H9 (cell line): ENCODE data around the gene CWC25. TPM values are rescaled to one million over a fixed set of nuclear protein-coding genes. Genes with fewer than 3 reads are reported as not detected.

Source experiments
- DNase-seq: peaks from one replicate; pipeline ENCODE4 v3.0.0-alpha.2; 2017
- H2AFZ ChIP-seq: one replicate; pipeline ENCODE4 v1.6.1; 2013; ENCODE audit warnings: mild to moderate bottlenecking, low read length, control low read depth, moderate library complexity
- H2AK5ac ChIP-seq: 2 replicates; pipeline ENCODE4 v1.6.1; 2013; ENCODE audit warnings: low read length, control low read depth, mixed read lengths; ENCODE audit not compliant: insufficient read length
- H2BK120ac ChIP-seq: one replicate; pipeline ENCODE4 v1.6.1; 2013; ENCODE audit warnings: low read depth, mild to moderate bottlenecking, low read length, control low read depth, inconsistent platforms; ENCODE audit not compliant: poor library complexity, severe bottlenecking
- H2BK12ac ChIP-seq: 2 replicates; pipeline ENCODE4 v1.6.1; 2013; ENCODE audit warnings: low read length, control low read depth, mixed read lengths, low read depth; ENCODE audit not compliant: insufficient read length
- H2BK15ac ChIP-seq: 2 replicates; pipeline ENCODE4 v1.6.1; 2013; ENCODE audit warnings: low read depth, low read length, control low read depth
- H2BK20ac ChIP-seq: one replicate; pipeline ENCODE4 v1.6.1; 2013; ENCODE audit warnings: low read depth, mild to moderate bottlenecking, low read length, control low read depth, inconsistent platforms; ENCODE audit not compliant: poor library complexity, severe bottlenecking
- H2BK5ac ChIP-seq: 2 replicates; pipeline ENCODE4 v1.6.1; 2013; ENCODE audit warnings: low read length, control low read depth, mixed read lengths; ENCODE audit not compliant: insufficient read length
- H3K14ac ChIP-seq: 2 replicates; pipeline ENCODE4 v1.6.1; 2013; ENCODE audit warnings: low read length, control low read depth; ENCODE audit not compliant: insufficient read depth
- H3K18ac ChIP-seq: 2 replicates; pipeline ENCODE4 v1.6.1; 2013; ENCODE audit warnings: low read depth, mild to moderate bottlenecking, mixed read lengths, low read length, control low read depth; ENCODE audit not compliant: insufficient read length
- H3K23ac ChIP-seq: 2 replicates; pipeline ENCODE4 v1.6.1; 2013; ENCODE audit warnings: low read length, control low read depth, mixed read lengths, low read depth; ENCODE audit not compliant: insufficient read length
- H3K23me2 ChIP-seq: 2 replicates; pipeline ENCODE4 v1.6.1; 2013; ENCODE audit warnings: low read depth, mild to moderate bottlenecking, mixed read lengths, low read length, control low read depth; ENCODE audit not compliant: insufficient read length, poor library complexity, severe bottlenecking
- H3K27ac ChIP-seq: 2 replicates; pipeline ENCODE4 v1.5.1; 2013; ENCODE audit warnings: low read length, control low read depth, mixed read lengths, low read depth; ENCODE audit not compliant: insufficient read length
- H3K27me3 ChIP-seq: 2 replicates; pipeline ENCODE4 v1.6.1; 2013; ENCODE audit warnings: low read length, control low read depth, inconsistent platforms; ENCODE audit not compliant: insufficient read depth
- H3K4ac ChIP-seq: 2 replicates; pipeline ENCODE4 v1.6.1; 2013; ENCODE audit warnings: low read depth, mild to moderate bottlenecking, control low read depth, inconsistent platforms, low read length, moderate library complexity
- H3K4me1 ChIP-seq: 2 replicates; pipeline ENCODE4 v1.6.1; 2013; ENCODE audit warnings: low read length, control low read depth, inconsistent platforms; ENCODE audit not compliant: insufficient read depth
- H3K4me2 ChIP-seq: 2 replicates; pipeline ENCODE4 v1.6.1; 2013; ENCODE audit warnings: low read length, control low read depth, mixed read lengths; ENCODE audit not compliant: insufficient read length, insufficient read depth
- H3K56ac ChIP-seq: 2 replicates; pipeline ENCODE4 v1.6.1; 2013; ENCODE audit warnings: low read depth, mild to moderate bottlenecking, mixed read lengths, low read length, control low read depth; ENCODE audit not compliant: insufficient read length
- H3K79me1 ChIP-seq: 2 replicates; pipeline ENCODE4 v1.6.1; 2013; ENCODE audit warnings: low read depth, mild to moderate bottlenecking, moderate library complexity, low read length, control low read depth, inconsistent platforms; ENCODE audit not compliant: insufficient read depth, poor library complexity, severe bottlenecking
- H3K79me2 ChIP-seq: 2 replicates; pipeline ENCODE4 v1.6.1; 2013; ENCODE audit warnings: low read length, control low read depth, inconsistent platforms; ENCODE audit not compliant: insufficient read depth
- H3K9ac ChIP-seq: 2 replicates; pipeline ENCODE4 v1.6.1; 2013; ENCODE audit warnings: low read length, control low read depth, mixed read lengths; ENCODE audit not compliant: insufficient read length; ENCODE audit errors: extremely low read depth
- H3K9me3 ChIP-seq: one replicate; pipeline ENCODE4 v1.6.1; 2013; ENCODE audit warnings: low read depth, low read length, inconsistent platforms; ENCODE audit not compliant: control insufficient read depth
- H3T11ph ChIP-seq: one replicate; pipeline ENCODE4 v1.6.1; 2013; ENCODE audit warnings: mild to moderate bottlenecking, low read length, control low read depth, inconsistent platforms
- H4K20me1 ChIP-seq: one replicate; pipeline ENCODE4 v1.6.1; 2013; ENCODE audit not compliant: control insufficient read depth, insufficient read length, insufficient read depth
- H4K5ac ChIP-seq: 2 replicates; pipeline ENCODE4 v1.6.1; 2013; ENCODE audit warnings: low read depth, mild to moderate bottlenecking, mixed read lengths, low read length, control low read depth; ENCODE audit not compliant: insufficient read length
- H4K8ac ChIP-seq: replicated peaks from 2 replicates; pipeline ENCODE4 v1.6.1; 2013; ENCODE audit warnings: low read length, control low read depth, mixed read lengths, low read depth; ENCODE audit not compliant: insufficient read length
- H4K91ac ChIP-seq: 2 replicates; pipeline ENCODE4 v1.6.1; 2013; ENCODE audit warnings: low read depth, mild to moderate bottlenecking, moderate library complexity, mixed read lengths, low read length, control low read depth; ENCODE audit not compliant: insufficient read length
- H3K27ac Mint-ChIP-seq, 3 experiments: 2 replicates in 2 of 3; 3 replicates in 1 of 3; pipeline ENCODE4 v1.8.0; 2020 to 2021; ENCODE audit warnings: mixed read lengths in 3 of 3, mild to moderate bottlenecking in 1 of 3, moderate library complexity in 1 of 3
- H3K27me3 Mint-ChIP-seq: 2 replicates; pipeline ENCODE4 v1.8.0; 2021; ENCODE audit warnings: low read depth, mild to moderate bottlenecking, moderate library complexity, mixed read lengths
- H3K36me3 Mint-ChIP-seq, 3 experiments: 2 replicates in 2 of 3; 3 replicates in 1 of 3; pipeline ENCODE4 v1.8.0; 2020 to 2021; ENCODE audit warnings: low read depth in 3 of 3, mixed read lengths in 3 of 3; ENCODE audit not compliant: insufficient read depth in 1 of 3
- H3K4me1 Mint-ChIP-seq, 2 experiments: 2 replicates each; pipeline ENCODE4 v1.8.0; 2020; ENCODE audit warnings: mixed read lengths in 2 of 2
- H3K4me3 Mint-ChIP-seq, 2 experiments: 2 replicates in 1 of 2; 3 replicates in 1 of 2; pipeline ENCODE4 v1.8.0; 2020 to 2021; ENCODE audit warnings: mild to moderate bottlenecking in 2 of 2, mixed read lengths in 2 of 2, moderate library complexity in 1 of 2
- H3K9me3 Mint-ChIP-seq, 2 experiments: 2 replicates in 1 of 2; 3 replicates in 1 of 2; pipeline ENCODE4 v1.8.0; 2020; ENCODE audit warnings: mild to moderate bottlenecking in 2 of 2, mixed read lengths in 2 of 2, moderate library complexity in 1 of 2
- WGBS: extraction: QIAGEN DNeasy Blood & Tissue Kit; methylation state at CpG from one replicate; pipeline ENCODE4 v1.1.7; 2013; ENCODE audit warnings: missing lambda C conversion rate, low lambda C conversion rate, mixed read lengths; ENCODE audit not compliant: insufficient read length; ENCODE audit errors: extremely low coverage; 5-methylcytosine and 5-hydroxymethylcytosine counted together
- total RNA-seq: library from RNA; stranded (reverse); gene quantifications from 2 replicates; pipeline ENCODE4 v1.2.1, GENCODE V29; 2021
- TF ChIP-seq, protein P1 (sequence below): fragments of 200-600 bp; sonication (generic); conservative IDR thresholded peaks from 3 replicates; pipeline ENCODE4 v1.8.0; 2021; ENCODE audit warnings: antibody characterized with exemption, mild to moderate bottlenecking

Gene CWC25
- total RNA-seq, 1 experiment from 2014 or later = 15.9 TPM

- Mint-ChIP-seq H3K4me3 (peak overlapping the region in 1 of 2 experiments; percentile 49; a peak in 3 of 5 replicates), H3K27me3 (no peaks in the 10 kb centered on the region; the same call in 1 of the 2 replicates), H3K4me1 (no peaks in the 10 kb centered on the region), H3K36me3 (peaks cover 23 to 83% (median 62%) of the 10 kb centered on the region in 3 experiments), H3K9me3 (no peaks in the 10 kb centered on the region), H3K27ac (0 out of 7 replicates have a peak overlapping the region, but pooled peaks of 1 of the 3 experiments have one; percentile 26)
- no peak overlapping the region for H3T11ph ChIP-seq
- no peak overlapping the region for H3K56ac ChIP-seq
- no peak overlapping the region for H3K4me2 ChIP-seq
- H3K23me2 ChIP-seq = no peaks in the 10 kb centered on the region
- no peaks in the 10 kb centered on the region for H3K27me3 ChIP-seq
- no CpG with 5 or more reads among the region's 4 CpGs for WGBS
- DNase-seq = peak; percentile 86
- H3K9me3 ChIP-seq = no peaks in the 10 kb centered on the region
- no peaks in the 10 kb centered on the region for H4K20me1 ChIP-seq
- H2AK5ac ChIP-seq = no peak overlapping the region
- no peaks in the 10 kb centered on the region for H3K4me1 ChIP-seq
- TF ChIP-seq, protein P1, sequence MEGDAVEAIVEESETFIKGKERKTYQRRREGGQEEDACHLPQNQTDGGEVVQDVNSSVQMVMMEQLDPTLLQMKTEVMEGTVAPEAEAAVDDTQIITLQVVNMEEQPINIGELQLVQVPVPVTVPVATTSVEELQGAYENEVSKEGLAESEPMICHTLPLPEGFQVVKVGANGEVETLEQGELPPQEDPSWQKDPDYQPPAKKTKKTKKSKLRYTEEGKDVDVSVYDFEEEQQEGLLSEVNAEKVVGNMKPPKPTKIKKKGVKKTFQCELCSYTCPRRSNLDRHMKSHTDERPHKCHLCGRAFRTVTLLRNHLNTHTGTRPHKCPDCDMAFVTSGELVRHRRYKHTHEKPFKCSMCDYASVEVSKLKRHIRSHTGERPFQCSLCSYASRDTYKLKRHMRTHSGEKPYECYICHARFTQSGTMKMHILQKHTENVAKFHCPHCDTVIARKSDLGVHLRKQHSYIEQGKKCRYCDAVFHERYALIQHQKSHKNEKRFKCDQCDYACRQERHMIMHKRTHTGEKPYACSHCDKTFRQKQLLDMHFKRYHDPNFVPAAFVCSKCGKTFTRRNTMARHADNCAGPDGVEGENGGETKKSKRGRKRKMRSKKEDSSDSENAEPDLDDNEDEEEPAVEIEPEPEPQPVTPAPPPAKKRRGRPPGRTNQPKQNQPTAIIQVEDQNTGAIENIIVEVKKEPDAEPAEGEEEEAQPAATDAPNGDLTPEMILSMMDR = peak; percentile 78
- H3K23ac ChIP-seq = no peak overlapping the region
- H3K9ac ChIP-seq = no peak overlapping the region
- no peak overlapping the region for H2BK15ac ChIP-seq
- H2BK20ac ChIP-seq = no peak overlapping the region
- H2BK12ac ChIP-seq = no peak overlapping the region
- no peak overlapping the region for H3K4ac ChIP-seq
- no peak overlapping the region for H2BK5ac ChIP-seq
- H3K27ac ChIP-seq = no peak overlapping the region
- no peaks in the 10 kb centered on the region for H3K79me1 ChIP-seq
- no peak overlapping the region for H3K14ac ChIP-seq
- no peaks in the 10 kb centered on the region for H3K79me2 ChIP-seq
- no peak overlapping the region for H2AFZ ChIP-seq
- no peak overlapping the region for H4K8ac ChIP-seq
- H2BK120ac ChIP-seq = no peak overlapping the region
- no peak overlapping the region for H4K91ac ChIP-seq
- H3K18ac ChIP-seq = no peak overlapping the region
- H4K5ac ChIP-seq = no peak overlapping the region
Observed at GRCh38 chr17:38761612-38762011, 63.5 kb downstream of the CWC25 start.
